ENCODE results near the gene FLII.
A peak's percentile ranks its signal among the peaks of the same experiment; 100 is the strongest.

FLII gene

GRCh38 chr17:18260332-18261145, 2.0 kb upstream of the FLII start, which contains the start of gene MIEF2:
Gene MIEF2, plus strand, starts transcription at chr17:18260662. Its CDS starts 2,059 bp downstream, at chr17:18262721.
- peak; percentile 91 for DNase-seq

- no peak for DNase-seq
Observed at GRCh38 chr17:18259621-18260331, 1.2 kb upstream of the FLII start.

GRCh38 chr17:18257982-18258355, 569 bp downstream of the FLII start:
- DNase-seq, result peak; percentile 43

GRCh38 chr17:18257268-18257981, 1.1 kb downstream of the FLII start:
- no peak for DNase-seq

- DNase-seq, result no peak
Observed at GRCh38 chr17:18256776-18257175, 1.8 kb downstream of the FLII start.

GRCh38 chr17:18256351-18256750, 2.2 kb downstream of the FLII start:
- no peak for DNase-seq

- DNase-seq, result no peak
Observed at GRCh38 chr17:18254888-18255649, 3.5 kb downstream of the FLII start.

- DNase-seq, result no peak
Observed at GRCh38 chr17:18253947-18254821, 4.4 kb downstream of the FLII start.

- DNase-seq, result no peak
Observed at GRCh38 chr17:18253187-18253884, 5.2 kb downstream of the FLII start.

GRCh38 chr17:18252160-18252559, 6.4 kb downstream of the FLII start:
- DNase-seq, result no peak

- DNase-seq, result no peak
Observed at GRCh38 chr17:18251204-18251603, 7.3 kb downstream of the FLII start.

- no peak for DNase-seq
Observed at GRCh38 chr17:18250708-18251107, 7.8 kb downstream of the FLII start.

- DNase-seq, result no peak
Observed at GRCh38 chr17:18250259-18250658, 8.3 kb downstream of the FLII start.

GRCh38 chr17:18248811-18249210, 9.7 kb downstream of the FLII start:
- no peak for DNase-seq

- DNase-seq, result peak; percentile 68
Observed at GRCh38 chr17:18248300-18248731, 10.2 kb downstream of the FLII start.

GRCh38 chr17:18247613-18248001, 10.9 kb downstream of the FLII start:
- no peak for DNase-seq

GRCh38 chr17:18246880-18247612, 11.5 kb downstream of the FLII start:
- DNase-seq, result no peak

- no peak for DNase-seq
Observed at GRCh38 chr17:18246109-18246725, 12.3 kb downstream of the FLII start.

GRCh38 chr17:18245038-18245776, 13.3 kb downstream of the FLII start:
- no peak for DNase-seq

All from activated CD8-positive, alpha-beta memory T cell treated with anti-CD3 and anti-CD28 coated beads, Interleukin-2, amount 50 U/mL, for 4 hours (primary cell).